CD4-positive, CD25-positive, alpha-beta regulatory T cell (primary cell): ENCODE results near the gene CDK5R1. TPM values are rescaled to one million over a fixed set of nuclear protein-coding genes. Genes with fewer than 3 reads are reported as not detected.

Experiments used
- ATAC-seq, 2 donors: fragments of 150-1000 bp; cut with Tn5 transposase; one replicate each; pipeline ENCODE4 v1.10.0; 2021; ENCODE audit warnings: low read depth in 2 of 2, moderate number of reproducible peaks in 2 of 2, moderate library complexity in 1 of 2
- DNase-seq, 3 donors: peaks; one replicate each; pipeline versions ENCODE4 v3.0.0 to v3.0.0-alpha.2; 2012 to 2022; ENCODE audit warnings: mixed read lengths in 1 of 3
- H3K27ac ChIP-seq: one replicate; pipeline ENCODE4 v1.7.0; 2013; ENCODE audit warnings: mild to moderate bottlenecking, low read length; ENCODE audit not compliant: insufficient read depth, poor library complexity, severe bottlenecking
- H3K27me3 ChIP-seq: one replicate; pipeline ENCODE4 v1.7.0; 2013; ENCODE audit warnings: low read length; ENCODE audit not compliant: control insufficient read depth, insufficient read depth
- H3K36me3 ChIP-seq: one replicate; pipeline ENCODE4 v1.7.0; 2013; ENCODE audit warnings: mild to moderate bottlenecking, low read length, moderate library complexity; ENCODE audit not compliant: control insufficient read depth, insufficient read depth
- H3K4me1 ChIP-seq: 2 replicates; pipeline ENCODE4 v1.7.0; 2013; ENCODE audit warnings: mild to moderate bottlenecking, low read length; ENCODE audit not compliant: insufficient read depth, control insufficient read depth, poor library complexity, severe bottlenecking
- H3K4me3 ChIP-seq: one replicate; pipeline ENCODE4 v1.7.0; 2013; ENCODE audit warnings: low read depth, mild to moderate bottlenecking, low read length, moderate library complexity
- H3K9me3 ChIP-seq, 2 experiments: 1 replicate in 1 of 2; 2 replicates in 1 of 2; pipeline ENCODE4 v1.7.0; 2013; ENCODE audit warnings: low read length in 2 of 2, mild to moderate bottlenecking in 1 of 2, moderate library complexity in 1 of 2; ENCODE audit not compliant: control insufficient read depth in 2 of 2
- H3K27ac Mint-ChIP-seq, 3 donors: one replicate each; pipeline ENCODE4 v1.8.0; 2020 to 2022; ENCODE audit warnings: mild to moderate bottlenecking in 3 of 3, mixed read lengths in 3 of 3, moderate library complexity in 2 of 3
- H3K27me3 Mint-ChIP-seq: one replicate; pipeline ENCODE4 v1.8.0; 2022; ENCODE audit warnings: mild to moderate bottlenecking, mixed read lengths
- H3K36me3 Mint-ChIP-seq: one replicate; pipeline ENCODE4 v1.8.0; 2020; ENCODE audit warnings: mixed read lengths
- H3K4me1 Mint-ChIP-seq, 4 donors: one replicate each; pipeline ENCODE4 v1.8.0; 2020 to 2022; ENCODE audit warnings: mixed read lengths in 4 of 4, mild to moderate bottlenecking in 1 of 4
- H3K4me3 Mint-ChIP-seq, 4 donors: one replicate each; pipeline ENCODE4 v1.8.0; 2020 to 2022; ENCODE audit warnings: mild to moderate bottlenecking in 4 of 4, mixed read lengths in 4 of 4, moderate library complexity in 3 of 4
- H3K9me3 Mint-ChIP-seq, 7 donors: one replicate each; pipeline ENCODE4 v1.8.0; 2020 to 2022; ENCODE audit warnings: mixed read lengths in 7 of 7, mild to moderate bottlenecking in 3 of 7, moderate library complexity in 2 of 7
- polyA plus RNA-seq, 4 donors: library from polyadenylated mRNA; unstranded; fragments of 300-500 nt; fragmentation: Illumina TruSeq; gene quantifications; one replicate each; pipeline ENCODE4 v1.2.3, GENCODE V29; 2021
- total RNA-seq: library from RNA; stranded (reverse); gene quantifications from one replicate; pipeline ENCODE4 v1.2.3, GENCODE V29; 2022

Gene CDK5R1
- total and polyA plus RNA-seq, 5 donors from 2014 or later = 3.5 to 8.9 (median 6.3) TPM

- Histone ChIP-seq H3K27ac (no peak overlapping the region), H3K36me3 (peaks cover 4% of the 10 kb centered on the region), H3K27me3 (no peaks in the 10 kb centered on the region), H3K4me1 (peaks cover 39% of the 10 kb centered on the region), H3K9me3 (no peaks in the 10 kb centered on the region), H3K4me3 (no peak overlapping the region)
- ATAC-seq = no peak
- Mint-ChIP-seq H3K27me3 (no peaks in the 10 kb centered on the region), H3K4me1 (peaks cover 9 to 62% (median 19%) of the 10 kb centered on the region in 4 donors), H3K4me3 (no peak overlapping the region), H3K27ac (peak overlapping the region in 1 of 3 donors; percentile 65), H3K9me3 (peaks cover 0 to 1% (median 0%) of the 10 kb centered on the region in 7 donors), H3K36me3 (peaks cover 8% of the 10 kb centered on the region)
- no peak for DNase-seq
These were observed 8.0 kb downstream of the CDK5R1 start for GRCh38 chr17:32494621-32495358.

DNA sequence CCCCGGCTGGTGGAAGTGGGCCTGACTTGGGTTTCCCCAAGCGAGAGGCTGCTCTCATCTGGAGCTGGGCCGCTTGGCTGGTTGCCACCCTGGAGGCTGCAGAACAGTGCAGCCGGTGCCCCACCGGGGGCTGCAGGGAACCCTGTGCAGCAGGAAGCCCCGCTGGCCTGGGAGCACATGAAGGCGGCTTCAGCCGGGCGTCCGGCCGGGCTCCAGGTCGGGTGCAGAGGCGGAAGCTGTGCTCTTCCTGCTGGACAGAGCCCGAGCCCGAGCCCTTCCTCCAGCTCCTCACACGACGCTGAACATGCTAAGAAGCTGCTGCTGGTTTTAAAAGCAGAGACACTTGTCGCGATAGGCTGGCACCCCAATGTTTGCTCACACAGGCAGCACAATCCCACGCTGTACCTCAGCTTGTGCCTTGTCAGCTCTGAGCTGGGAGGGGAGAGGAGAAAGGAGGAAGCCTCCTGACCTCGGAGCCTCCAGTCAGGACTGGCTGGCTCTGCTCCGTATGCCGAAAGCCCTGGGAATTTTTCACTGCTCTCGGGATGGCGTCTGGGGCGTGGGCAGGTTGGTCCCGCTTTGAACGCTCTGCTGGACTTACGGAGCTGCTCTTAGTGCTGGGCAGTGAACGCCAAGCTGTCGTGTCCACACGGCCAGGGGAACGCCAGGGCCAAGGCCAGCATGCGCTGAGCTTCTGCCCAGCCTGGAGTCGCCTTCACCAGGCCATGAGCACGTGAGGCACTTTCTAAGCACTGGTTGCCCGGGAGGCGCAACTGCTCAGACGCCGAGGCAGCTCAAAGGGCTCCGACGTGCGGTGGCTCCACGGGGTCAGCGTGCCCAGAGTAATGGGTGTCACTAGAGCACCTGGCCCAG, 8.8 kb downstream of the CDK5R1 start:
- Histone ChIP-seq H3K4me1 (peaks cover 33% of the 10 kb centered on the region), H3K9me3 (no peaks in the 10 kb centered on the region), H3K4me3 (no peak overlapping the region), H3K36me3 (no peaks in the 10 kb centered on the region), H3K27ac (no peak overlapping the region), H3K27me3 (no peaks in the 10 kb centered on the region)
- H3K27me3 Mint-ChIP-seq = no peaks in the 10 kb centered on the region
- H3K27ac Mint-ChIP-seq = peak overlapping the region in 1 of 3 donors; percentile 46
- peaks cover 4% of the 10 kb centered on the region for H3K36me3 Mint-ChIP-seq
- H3K4me3 Mint-ChIP-seq = no peak overlapping the region
- H3K9me3 Mint-ChIP-seq = peaks cover 0 to 1% (median 0%) of the 10 kb centered on the region in 7 donors
- DNase-seq (no peak), ATAC-seq (no peak)
- H3K4me1 Mint-ChIP-seq = peaks cover 9 to 54% (median 17%) of the 10 kb centered on the region in 4 donors

DNA sequence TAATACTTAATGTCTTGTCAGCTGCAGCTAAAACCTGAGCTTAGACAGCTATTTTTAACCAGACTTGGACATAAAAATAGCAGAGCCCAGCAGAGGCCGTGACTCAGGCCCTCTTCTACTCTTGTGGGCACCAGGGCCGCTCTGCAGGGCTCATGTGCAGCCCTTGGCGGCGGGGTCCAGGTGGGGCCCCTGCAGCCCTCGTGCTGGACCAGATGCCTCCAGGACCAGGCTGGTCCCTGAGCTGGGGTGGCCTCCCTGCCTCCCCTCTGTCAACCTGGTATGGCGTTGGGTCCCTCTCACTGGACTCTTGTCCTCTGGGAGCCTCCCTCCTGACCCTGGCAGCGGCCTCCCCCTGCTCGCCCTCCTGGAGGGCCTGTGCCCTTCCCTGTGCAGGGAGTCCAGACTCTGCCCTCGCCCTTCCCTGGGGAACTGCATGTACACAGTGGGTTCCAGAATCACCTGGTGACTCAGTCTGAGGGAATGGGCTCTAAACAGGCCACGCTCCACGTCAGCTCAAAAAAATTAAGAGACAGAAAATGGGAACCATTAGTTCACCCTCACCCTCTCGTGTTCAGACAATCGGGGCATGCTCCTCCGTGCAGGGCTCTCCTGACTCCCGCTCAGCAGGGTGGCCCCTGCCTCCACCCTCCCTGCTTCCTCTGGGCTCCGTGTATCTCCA, 9.7 kb downstream of the CDK5R1 start:
- DNase-seq (no peak), ATAC-seq (no peak)
- Histone ChIP-seq H3K9me3 (no peaks in the 10 kb centered on the region), H3K36me3 (no peaks in the 10 kb centered on the region), H3K4me3 (no peak overlapping the region), H3K27me3 (no peaks in the 10 kb centered on the region), H3K4me1 (peaks cover 29% of the 10 kb centered on the region), H3K27ac (no peak overlapping the region)
- Mint-ChIP-seq H3K36me3 (peaks cover 4% of the 10 kb centered on the region), H3K4me1 (peaks cover 9 to 51% (median 21%) of the 10 kb centered on the region in 4 donors), H3K4me3 (peak overlapping the region in 1 of 4 donors; percentile 8), H3K27ac (peak overlapping the region in 2 of 3 donors; percentile 49 to 55), H3K9me3 (peaks cover 0 to 1% (median 0%) of the 10 kb centered on the region in 7 donors), H3K27me3 (no peaks in the 10 kb centered on the region)

DNA sequence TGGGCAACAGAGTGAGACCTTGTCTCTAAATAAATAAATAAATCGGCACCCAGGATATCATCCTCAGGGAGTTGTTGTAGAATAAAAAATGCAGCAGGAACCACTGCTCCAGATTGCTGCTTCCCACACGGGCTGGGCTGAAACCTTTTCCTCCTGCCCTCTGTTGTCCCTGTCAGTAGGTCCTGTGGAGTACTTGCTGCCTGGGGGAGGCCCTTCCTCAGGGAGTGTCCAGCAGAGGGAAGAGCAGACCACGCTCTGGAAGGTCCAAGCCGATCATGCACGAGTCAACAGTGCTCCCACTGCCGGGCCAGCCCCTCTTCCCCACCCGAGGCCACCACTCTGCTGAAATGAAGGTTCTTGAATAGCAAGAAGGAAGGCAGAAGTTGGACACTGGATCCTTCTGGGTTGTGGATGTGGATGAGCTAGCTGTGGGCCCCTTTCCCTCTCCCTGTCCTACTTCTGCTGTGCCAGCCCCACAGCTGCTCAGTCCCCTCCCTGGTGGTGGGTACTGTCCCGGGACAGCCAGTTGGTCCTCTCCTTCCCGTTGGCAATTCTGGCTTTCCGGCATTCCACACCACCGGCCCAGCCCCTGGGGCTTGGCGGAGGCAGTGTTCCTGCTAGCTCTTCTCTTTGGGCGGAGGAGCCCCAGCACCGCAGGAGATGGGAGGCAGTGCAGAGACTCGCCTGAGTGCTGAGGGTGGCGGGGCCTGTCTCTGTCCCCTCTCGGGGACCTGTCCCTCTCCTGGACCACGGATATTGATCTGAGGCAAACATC, 10.8 kb downstream of the CDK5R1 start:
- H3K4me1 Mint-ChIP-seq = peaks cover 11 to 51% (median 23%) of the 10 kb centered on the region in 4 donors
- ATAC-seq (no peak), DNase-seq (no peak)
- peak overlapping the region in 2 of 3 donors; percentile 48 to 76 for H3K27ac Mint-ChIP-seq
- Histone ChIP-seq H3K9me3 (no peaks in the 10 kb centered on the region), H3K36me3 (no peaks in the 10 kb centered on the region), H3K27me3 (no peaks in the 10 kb centered on the region), H3K4me1 (peaks cover 24% of the 10 kb centered on the region), H3K4me3 (no peak overlapping the region), H3K27ac (no peak overlapping the region)
- peaks cover 0 to 1% (median 0%) of the 10 kb centered on the region in 7 donors for H3K9me3 Mint-ChIP-seq
- no peaks in the 10 kb centered on the region for H3K27me3 Mint-ChIP-seq
- H3K4me3 Mint-ChIP-seq = no peak overlapping the region
- H3K36me3 Mint-ChIP-seq = no peaks in the 10 kb centered on the region

- Mint-ChIP-seq H3K4me3 (no peak overlapping the region), H3K36me3 (no peaks in the 10 kb centered on the region), H3K4me1 (peaks cover 10 to 51% (median 23%) of the 10 kb centered on the region in 4 donors), H3K27ac (peak overlapping the region in 2 of 3 donors; percentile 64 to 76), H3K27me3 (no peaks in the 10 kb centered on the region), H3K9me3 (peaks cover 0 to 1% (median 0%) of the 10 kb centered on the region in 7 donors)
- Histone ChIP-seq H3K36me3 (no peaks in the 10 kb centered on the region), H3K27me3 (no peaks in the 10 kb centered on the region), H3K9me3 (no peaks in the 10 kb centered on the region), H3K27ac (no peak overlapping the region), H3K4me1 (peaks cover 24% of the 10 kb centered on the region), H3K4me3 (no peak overlapping the region)
- no peak for ATAC-seq
- no peak for DNase-seq
These were observed 11.6 kb downstream of the CDK5R1 start for GRCh38 chr17:32498391-32498790.

DNA sequence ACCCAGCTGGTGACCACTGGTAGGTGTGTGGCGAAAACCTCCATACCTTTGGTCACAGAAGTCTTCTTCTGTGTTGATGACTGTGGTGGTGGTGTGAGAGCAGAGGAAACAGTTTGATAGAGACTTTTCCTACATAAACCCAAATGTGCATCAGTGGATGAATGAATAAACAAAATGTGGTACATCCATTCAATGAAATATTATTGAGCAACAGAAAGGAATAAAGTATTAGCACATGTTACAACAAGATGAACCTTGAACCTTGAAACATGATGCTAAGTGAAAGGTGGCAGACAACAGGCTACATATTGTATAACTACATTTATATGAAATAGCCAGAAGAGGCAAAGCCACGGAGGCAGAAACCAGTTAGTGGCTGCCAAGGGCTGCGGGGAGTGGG, 15.2 kb downstream of the CDK5R1 start:
- H3K4me1 Mint-ChIP-seq = peaks cover 27 to 73% (median 46%) of the 10 kb centered on the region in 4 donors
- Histone ChIP-seq H3K27ac (peak overlapping the region; percentile 85), H3K27me3 (no peaks in the 10 kb centered on the region), H3K9me3 (no peaks in the 10 kb centered on the region), H3K4me3 (no peak overlapping the region), H3K36me3 (no peaks in the 10 kb centered on the region), H3K4me1 (peaks cover 50% of the 10 kb centered on the region)
- ATAC-seq (no peak), DNase-seq (no peak)
- peaks cover 0 to 1% (median 0%) of the 10 kb centered on the region in 7 donors for H3K9me3 Mint-ChIP-seq
- no peaks in the 10 kb centered on the region for H3K27me3 Mint-ChIP-seq
- H3K36me3 Mint-ChIP-seq = no peaks in the 10 kb centered on the region
- peak overlapping the region; percentile 98 to 99 (median 99) for H3K27ac Mint-ChIP-seq
- H3K4me3 Mint-ChIP-seq = peak overlapping the region; percentile 15 to 66 (median 40)

- Histone ChIP-seq H3K27ac (peak overlapping the region; percentile 85), H3K4me1 (peaks cover 54% of the 10 kb centered on the region), H3K9me3 (no peaks in the 10 kb centered on the region), H3K4me3 (peak overlapping the region; percentile 75), H3K27me3 (no peaks in the 10 kb centered on the region), H3K36me3 (no peaks in the 10 kb centered on the region)
- Mint-ChIP-seq H3K27me3 (no peaks in the 10 kb centered on the region), H3K4me3 (peak overlapping the region in 3 of 4 donors; percentile 66 to 85 (median 80)), H3K27ac (peak overlapping the region; percentile 98 to 99 (median 99)), H3K4me1 (peaks cover 31 to 79% (median 50%) of the 10 kb centered on the region in 4 donors), H3K36me3 (no peaks in the 10 kb centered on the region), H3K9me3 (peaks cover 0 to 1% (median 0%) of the 10 kb centered on the region in 7 donors)
- ATAC-seq = no peak
- DNase-seq = no peak
These were observed 15.9 kb downstream of the CDK5R1 start for GRCh38 chr17:32502710-32503109.
